ENCODE data around the gene OR14C36.
"Not testable (repeated sequence)": the region's sequence is repeated elsewhere in the genome, so short reads cannot be mapped to it uniquely, and the experiment has no call there.

OR14C36 gene, protein sequence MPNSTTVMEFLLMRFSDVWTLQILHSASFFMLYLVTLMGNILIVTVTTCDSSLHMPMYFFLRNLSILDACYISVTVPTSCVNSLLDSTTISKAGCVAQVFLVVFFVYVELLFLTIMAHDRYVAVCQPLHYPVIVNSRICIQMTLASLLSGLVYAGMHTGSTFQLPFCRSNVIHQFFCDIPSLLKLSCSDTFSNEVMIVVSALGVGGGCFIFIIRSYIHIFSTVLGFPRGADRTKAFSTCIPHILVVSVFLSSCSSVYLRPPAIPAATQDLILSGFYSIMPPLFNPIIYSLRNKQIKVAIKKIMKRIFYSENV

DNA sequence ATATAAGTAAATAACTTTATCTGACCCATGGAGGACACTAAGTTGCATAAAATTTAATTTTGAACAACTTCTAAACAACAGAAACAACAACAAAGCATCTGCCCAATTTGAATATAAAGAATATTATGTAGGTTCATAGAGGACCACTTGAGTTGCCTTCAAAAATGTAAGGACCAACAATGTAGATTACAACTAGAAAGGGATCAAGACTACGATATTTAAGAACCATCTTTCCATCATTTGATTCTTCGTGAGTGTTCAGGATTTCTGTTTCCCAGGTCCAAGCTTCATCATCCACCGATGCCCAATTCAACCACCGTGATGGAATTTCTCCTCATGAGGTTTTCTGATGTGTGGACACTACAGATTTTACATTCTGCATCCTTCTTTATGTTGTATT lies at the start of gene OR14C36:
TSS of gene OR14C36 (plus strand) at position 301 of the 400 bp plus-strand sequence. CDS start at position 301, 0 bp downstream.
- DNase-seq (ENCODE audit: low spot score): no peak
- TF ChIP-seq, protein P1, sequence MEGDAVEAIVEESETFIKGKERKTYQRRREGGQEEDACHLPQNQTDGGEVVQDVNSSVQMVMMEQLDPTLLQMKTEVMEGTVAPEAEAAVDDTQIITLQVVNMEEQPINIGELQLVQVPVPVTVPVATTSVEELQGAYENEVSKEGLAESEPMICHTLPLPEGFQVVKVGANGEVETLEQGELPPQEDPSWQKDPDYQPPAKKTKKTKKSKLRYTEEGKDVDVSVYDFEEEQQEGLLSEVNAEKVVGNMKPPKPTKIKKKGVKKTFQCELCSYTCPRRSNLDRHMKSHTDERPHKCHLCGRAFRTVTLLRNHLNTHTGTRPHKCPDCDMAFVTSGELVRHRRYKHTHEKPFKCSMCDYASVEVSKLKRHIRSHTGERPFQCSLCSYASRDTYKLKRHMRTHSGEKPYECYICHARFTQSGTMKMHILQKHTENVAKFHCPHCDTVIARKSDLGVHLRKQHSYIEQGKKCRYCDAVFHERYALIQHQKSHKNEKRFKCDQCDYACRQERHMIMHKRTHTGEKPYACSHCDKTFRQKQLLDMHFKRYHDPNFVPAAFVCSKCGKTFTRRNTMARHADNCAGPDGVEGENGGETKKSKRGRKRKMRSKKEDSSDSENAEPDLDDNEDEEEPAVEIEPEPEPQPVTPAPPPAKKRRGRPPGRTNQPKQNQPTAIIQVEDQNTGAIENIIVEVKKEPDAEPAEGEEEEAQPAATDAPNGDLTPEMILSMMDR (IDR thresholded peaks at IDR 0.05; ENCODE audit: extremely low read depth, missing control alignments): no peak

DNA sequence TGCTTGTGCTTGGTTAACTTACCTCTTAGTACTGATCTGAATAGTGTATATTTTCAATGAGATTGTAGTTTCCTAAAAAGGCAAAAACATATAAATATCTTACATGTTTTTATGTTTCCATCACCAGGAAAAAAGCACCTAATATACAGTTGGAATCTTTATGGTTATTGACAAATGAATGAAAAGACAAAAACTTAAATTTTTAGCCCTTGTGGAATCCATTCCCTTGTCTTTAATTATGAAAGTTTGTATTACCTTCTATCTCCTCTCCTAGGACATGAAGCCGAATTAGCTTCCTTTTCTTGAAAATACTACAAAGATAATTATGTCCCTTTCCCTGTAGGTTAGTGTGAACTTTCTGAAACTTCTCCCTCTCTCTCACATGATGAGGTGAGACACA lies 45.3 kb upstream of the OR14C36 start, which contains the start of gene OR2T12:
TSS of gene OR2T12 (minus strand) at position 101 of the 400 bp plus-strand sequence. CDS start 7,846 bp downstream, outside the sequence.
- no peak for DNase-seq (ENCODE audit: low spot score)
- TF ChIP-seq, protein P1 (IDR thresholded peaks at IDR 0.05; ENCODE audit: extremely low read depth, missing control alignments): no peak

DNA sequence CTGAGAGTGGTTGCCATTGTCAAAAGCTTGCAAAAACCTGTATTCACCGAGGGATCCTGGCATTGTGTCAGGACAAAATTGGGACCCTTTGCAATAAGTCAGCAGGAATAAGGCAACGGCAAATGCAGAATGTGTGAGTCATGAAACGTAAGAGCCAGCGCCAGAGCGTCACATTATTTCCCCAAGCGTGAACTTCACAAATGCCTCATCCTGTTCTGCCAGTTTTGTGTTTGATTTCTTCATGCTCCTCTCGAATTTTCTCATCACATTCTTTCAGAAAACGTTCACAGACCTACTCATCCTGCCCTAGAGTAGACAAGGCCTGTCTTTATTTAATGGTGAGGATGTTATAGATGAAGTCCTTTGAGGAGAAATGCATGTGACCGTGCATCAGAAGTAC lies 42.9 kb upstream of the OR14C36 start:
- not testable (repeated sequence) for DNase-seq (ENCODE audit: low spot score)

DNA sequence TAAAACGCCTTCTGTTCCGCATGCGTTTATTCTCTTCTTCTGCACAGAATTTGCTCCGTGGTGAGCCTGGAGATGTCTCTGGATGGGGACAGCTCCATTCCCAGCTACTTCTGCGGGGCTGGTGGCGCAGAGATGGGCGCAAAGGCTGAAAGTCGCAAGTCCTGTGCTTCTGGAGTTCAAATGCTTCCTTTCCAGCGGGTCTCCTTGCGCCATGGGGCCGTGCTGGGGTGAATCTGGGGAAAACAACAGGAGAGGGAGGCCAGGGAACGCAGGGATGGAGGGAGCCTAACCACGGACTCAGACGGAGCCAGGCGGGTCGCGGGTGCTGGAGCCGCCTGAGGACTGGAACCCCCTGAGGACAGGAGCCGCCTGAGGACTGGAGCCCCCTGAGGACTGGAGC lies 42.5 kb upstream of the OR14C36 start:
- TF ChIP-seq, protein P1 (IDR thresholded peaks at IDR 0.05; ENCODE audit: extremely low read depth, missing control alignments): no peak
- DNase-seq (ENCODE audit: low spot score): no peak

DNA sequence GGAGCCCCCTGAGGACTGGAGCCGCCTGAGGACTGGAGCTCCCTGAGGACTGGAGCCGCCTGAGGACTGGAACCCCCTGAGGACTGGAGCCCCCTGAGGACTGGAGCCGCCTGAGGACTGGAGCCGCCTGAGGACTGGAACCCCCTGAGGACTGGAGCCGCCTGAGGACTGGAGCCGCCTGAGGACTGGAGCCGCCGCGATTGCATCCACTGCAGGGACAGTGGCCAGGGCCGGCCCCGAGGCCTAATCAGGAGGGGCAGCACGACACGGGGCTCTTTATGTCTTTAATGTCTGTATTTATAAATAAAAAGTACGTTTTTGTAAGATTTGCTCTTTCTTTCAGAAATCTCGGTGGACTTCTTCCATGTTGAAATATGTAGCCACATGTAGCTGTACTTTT lies 41.8 kb upstream of the OR14C36 start:
- DNase-seq (ENCODE audit: low spot score): not testable (repeated sequence)

DNA sequence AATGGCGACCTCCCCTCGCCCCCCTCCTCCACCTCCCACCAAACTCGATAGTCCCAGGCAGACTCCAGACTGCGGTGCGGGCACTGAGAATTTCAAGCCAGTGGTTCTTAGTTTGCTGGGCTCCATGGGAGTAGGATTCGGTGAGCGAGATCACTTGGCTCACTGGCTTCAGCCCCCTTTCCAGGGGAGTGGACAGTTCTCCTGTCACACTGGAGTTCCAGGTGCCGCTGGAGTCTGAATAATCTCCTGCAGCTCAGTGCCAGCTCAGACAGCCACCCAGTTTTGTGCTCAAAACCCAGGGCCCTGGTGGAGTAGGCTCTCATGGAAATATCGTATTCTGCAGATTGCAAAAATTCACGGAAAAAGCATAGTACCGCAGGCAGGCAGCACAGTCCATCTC lies 31.8 kb upstream of the OR14C36 start:
- TF ChIP-seq, protein P1 (IDR thresholded peaks at IDR 0.05; ENCODE audit: extremely low read depth, missing control alignments): no peak
- DNase-seq (ENCODE audit: low spot score): no peak

DNA sequence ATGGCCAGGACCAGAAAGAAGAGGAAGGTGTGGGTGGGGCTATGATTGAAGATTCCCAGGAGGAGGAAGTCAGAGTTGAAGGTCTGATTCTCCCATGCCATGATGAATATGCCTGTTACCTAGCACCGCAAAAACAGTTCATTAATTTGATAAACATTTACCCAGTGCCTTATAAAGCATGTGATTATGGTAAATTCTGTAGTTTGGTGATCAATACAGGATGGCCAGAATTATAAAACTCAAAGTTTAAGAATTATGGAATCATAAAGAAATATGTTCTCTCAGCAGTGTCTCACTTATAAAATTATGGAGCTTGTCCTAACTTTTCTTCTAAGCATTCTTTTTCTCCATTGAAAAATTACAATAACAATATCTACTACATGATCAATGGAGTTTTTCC lies 24.1 kb upstream of the OR14C36 start, which contains the start of gene OR2M7:
TSS of gene OR2M7 (minus strand) at position 101 of the 400 bp plus-strand sequence. CDS start at position 101, 0 bp downstream.
- no peak for DNase-seq (ENCODE audit: low spot score)
- TF ChIP-seq, protein P1 (IDR thresholded peaks at IDR 0.05; ENCODE audit: extremely low read depth, missing control alignments): no peak

DNA sequence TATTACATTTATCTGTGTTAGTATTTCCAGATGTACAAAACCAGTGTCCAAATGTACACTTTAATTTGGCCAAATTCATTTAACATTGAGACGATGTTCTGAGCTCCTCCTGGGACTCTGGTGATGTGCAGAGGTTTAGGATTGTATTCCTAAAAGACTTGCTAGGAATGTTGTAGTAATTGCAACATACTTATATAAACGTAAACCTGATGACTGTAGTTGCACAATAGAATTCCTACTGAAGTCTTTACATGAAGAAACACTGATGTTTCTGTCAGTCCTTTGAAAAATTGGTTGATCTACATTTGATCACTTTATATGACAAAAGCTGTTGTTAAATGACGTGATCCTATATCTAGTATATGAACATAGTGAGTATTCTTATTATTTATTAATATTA lies 5.1 kb upstream of the OR14C36 start:
- TF ChIP-seq, protein P1 (IDR thresholded peaks at IDR 0.05; ENCODE audit: extremely low read depth, missing control alignments): no peak
- no peak for DNase-seq (ENCODE audit: low spot score)
